Keratinocyte (primary cell): ENCODE measurements around the gene VTCN1. TPM values are rescaled to one million over a fixed set of nuclear protein-coding genes. Genes with fewer than 3 reads are reported as not detected.

ENCODE experiments used
- DNase-seq: peaks from one replicate; pipeline ENCODE4 v3.0.0-alpha.2; 2011; ENCODE audit warnings: low read depth, missing footprints, low spot score
- FAIRE-seq: peaks from 2 replicates; lab custom pipeline; 2011; peaks lifted over from hg19 to GRCh38; lab: Jason Lieb, UNC
- H2AFZ ChIP-seq: 2 replicates; pipeline ENCODE4 v1.6.0; 2012; ENCODE audit warnings: low read length, control low read depth, inconsistent platforms; ENCODE audit not compliant: control insufficient read depth
- H3K27ac ChIP-seq: 2 replicates; pipeline ENCODE4 v1.5.1; 2011; ENCODE audit warnings: low read length; ENCODE audit not compliant: control insufficient read depth, insufficient read depth
- H3K27me3 ChIP-seq: 3 replicates; pipeline ENCODE4 v1.6.0; 2011; ENCODE audit warnings: low read length; ENCODE audit not compliant: control insufficient read depth, insufficient read depth; ENCODE audit errors: extremely low read depth
- H3K36me3 ChIP-seq, 2 experiments: 2 replicates in 1 of 2; 3 replicates in 1 of 2; pipeline ENCODE4 v1.5.1; 2011; ENCODE audit warnings: low read length in 2 of 2, mild to moderate bottlenecking in 1 of 2; ENCODE audit not compliant: control insufficient read depth in 2 of 2, insufficient read depth in 2 of 2; ENCODE audit errors: extremely low read depth in 1 of 2
- H3K4me1 ChIP-seq: 3 replicates; pipeline ENCODE4 v1.5.1; 2011; ENCODE audit warnings: low read length; ENCODE audit not compliant: control insufficient read depth, insufficient read depth; ENCODE audit errors: extremely low read depth
- H3K4me2 ChIP-seq: 3 replicates; pipeline ENCODE4 v1.6.0; 2011; ENCODE audit warnings: low read depth, low read length; ENCODE audit not compliant: control insufficient read depth, insufficient read depth; ENCODE audit errors: extremely low read depth
- H3K4me3 ChIP-seq, 3 experiments: fragments of 200-600 bp in 1 of 3; sonication (generic) in 1 of 3; 2 replicates in 2 of 3; 3 replicates in 1 of 3; pipeline ENCODE4 v1.5.1; 2011 to 2016; ENCODE audit warnings: low read length in 3 of 3, mild to moderate bottlenecking in 3 of 3, control low read depth in 2 of 3, inconsistent platforms in 1 of 3, low read depth in 1 of 3, mixed read lengths in 1 of 3, mixed run types in 1 of 3, moderate library complexity in 1 of 3; ENCODE audit not compliant: control insufficient read depth in 2 of 3, insufficient read depth in 2 of 3; ENCODE audit errors: extremely low read depth in 1 of 3
- H3K79me2 ChIP-seq: 2 replicates; pipeline ENCODE4 v1.6.0; 2012; ENCODE audit warnings: low read length; ENCODE audit not compliant: control insufficient read depth, insufficient read depth
- H3K9ac ChIP-seq: 3 replicates; pipeline ENCODE4 v1.6.0; 2011; ENCODE audit warnings: low read length; ENCODE audit not compliant: control insufficient read depth, insufficient read depth; ENCODE audit errors: extremely low read depth
- H3K9me1 ChIP-seq: 3 replicates; pipeline ENCODE4 v1.6.0; 2011; ENCODE audit warnings: low read length; ENCODE audit not compliant: control insufficient read depth, insufficient read depth; ENCODE audit errors: extremely low read depth
- H3K9me3 ChIP-seq: 2 replicates; pipeline ENCODE4 v1.5.1; 2012; ENCODE audit warnings: low read depth, low read length; ENCODE audit not compliant: control insufficient read depth
- H4K20me1 ChIP-seq: 3 replicates; pipeline ENCODE4 v1.6.0; 2011; ENCODE audit warnings: low read length; ENCODE audit not compliant: control insufficient read depth, insufficient read depth; ENCODE audit errors: extremely low read depth
- EZH2 ChIP-seq: IDR thresholded peaks from one replicate; pipeline ENCODE4 v1.6.1; 2012; ENCODE audit warnings: inconsistent platforms, mild to moderate bottlenecking, low read length, moderate library complexity
- dilution Hi-C: fragments of 300-500 bp; cut with MboI; formaldehyde crosslinking; loops from one replicate; pipeline ENCODE4 v1.7.0; 2020; ENCODE audit warnings: low sequenced_read_pairs; ENCODE audit not compliant: extremely low pct_ligation_motif_present
- polyA plus RNA-seq, 5 experiments: library from polyadenylated mRNA; depleted of rRNA in 3 of 5; stranded (reverse) in 3 of 5; stranded (forward) in 1 of 5; unstranded in 1 of 5; fragments of >200 nt; gene quantifications; 1 replicate in 1 of 5; 2 replicates in 3 of 5; 3 replicates in 1 of 5; pipeline versions ENCODE4 v1.2.1 to v1.2.3, GENCODE V29; 2011 to 2012; ENCODE audit warnings: missing spikeins in 2 of 5, low read depth in 1 of 5, low replicate concordance in 1 of 5
- TF ChIP-seq, protein P1 (sequence below), 3 experiments: IDR thresholded peaks in 1 of 3; conservative IDR thresholded peaks in 1 of 3; optimal IDR thresholded peaks in 1 of 3; 2 replicates in 2 of 3; 3 replicates in 1 of 3; pipeline versions ENCODE3 to v1.5.1; 2011; ENCODE audit warnings: low read length in 3 of 3, mild to moderate bottlenecking in 3 of 3, moderate library complexity in 2 of 3, control low read depth in 1 of 3, inconsistent platforms in 1 of 3; ENCODE audit not compliant: insufficient read depth in 2 of 3; ENCODE audit errors: extremely low read depth in 1 of 3

VTCN1 gene
- polyA plus RNA-seq, 1 donor (not counting 4 experiments of a cell fraction or from before 2014, with no cell fraction given), result not detected

- dilution Hi-C loops, result no loop called here
- Histone ChIP-seq H3K4me1 (peaks cover 9% of the 10 kb centered on the region), H3K27ac (no peak overlapping the region), H3K27me3 (no peaks in the 10 kb centered on the region), H4K20me1 (no peaks in the 10 kb centered on the region), H3K4me2 (no peak overlapping the region), H2AFZ (no peak overlapping the region), H3K4me3 (no peak overlapping the region), H3K9me1 (no peaks in the 10 kb centered on the region), H3K9me3 (no peaks in the 10 kb centered on the region), H3K9ac (no peak overlapping the region), H3K36me3 (no peaks in the 10 kb centered on the region), H3K79me2 (no peaks in the 10 kb centered on the region)
- TF ChIP-seq EZH2, result no peak
- TF ChIP-seq, protein P1, sequence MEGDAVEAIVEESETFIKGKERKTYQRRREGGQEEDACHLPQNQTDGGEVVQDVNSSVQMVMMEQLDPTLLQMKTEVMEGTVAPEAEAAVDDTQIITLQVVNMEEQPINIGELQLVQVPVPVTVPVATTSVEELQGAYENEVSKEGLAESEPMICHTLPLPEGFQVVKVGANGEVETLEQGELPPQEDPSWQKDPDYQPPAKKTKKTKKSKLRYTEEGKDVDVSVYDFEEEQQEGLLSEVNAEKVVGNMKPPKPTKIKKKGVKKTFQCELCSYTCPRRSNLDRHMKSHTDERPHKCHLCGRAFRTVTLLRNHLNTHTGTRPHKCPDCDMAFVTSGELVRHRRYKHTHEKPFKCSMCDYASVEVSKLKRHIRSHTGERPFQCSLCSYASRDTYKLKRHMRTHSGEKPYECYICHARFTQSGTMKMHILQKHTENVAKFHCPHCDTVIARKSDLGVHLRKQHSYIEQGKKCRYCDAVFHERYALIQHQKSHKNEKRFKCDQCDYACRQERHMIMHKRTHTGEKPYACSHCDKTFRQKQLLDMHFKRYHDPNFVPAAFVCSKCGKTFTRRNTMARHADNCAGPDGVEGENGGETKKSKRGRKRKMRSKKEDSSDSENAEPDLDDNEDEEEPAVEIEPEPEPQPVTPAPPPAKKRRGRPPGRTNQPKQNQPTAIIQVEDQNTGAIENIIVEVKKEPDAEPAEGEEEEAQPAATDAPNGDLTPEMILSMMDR (optimal IDR thresholded peaks at IDR 0.05 in 1 of 3, IDR thresholded peaks at IDR 0.05 in 1 of 3, conservative IDR thresholded peaks at IDR 0.05 in 1 of 3; ENCODE audit: extremely low read depth in 1 of 3, insufficient read depth in 2 of 3, low read length in 3 of 3), result no peak
- FAIRE-seq, result no peak
- no peak for DNase-seq
These were observed 66.9 kb downstream of the VTCN1 start for GRCh38 chr1:117143871-117144270.

DNA sequence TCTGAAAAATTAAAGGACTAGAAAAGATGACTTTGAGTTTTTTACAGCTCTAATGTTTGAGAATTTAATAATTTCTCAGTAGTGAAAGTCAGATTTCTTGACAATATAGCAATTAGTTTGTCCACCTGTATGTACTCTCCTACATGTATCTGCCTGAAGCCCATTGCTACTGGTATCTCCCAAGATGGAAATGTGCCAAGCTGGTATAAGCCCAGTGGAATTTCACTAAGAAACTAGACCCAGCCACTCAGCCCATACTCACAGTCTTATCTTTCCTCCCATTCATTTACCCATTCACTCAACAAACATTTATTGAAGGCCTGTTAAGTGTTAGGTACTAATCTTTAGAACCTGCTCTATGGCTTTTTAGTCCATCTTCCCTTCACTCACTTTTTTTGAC is 67.6 kb downstream of the VTCN1 start:
- Histone ChIP-seq H3K4me3 (no peak overlapping the region), H3K9me1 (no peaks in the 10 kb centered on the region), H4K20me1 (no peaks in the 10 kb centered on the region), H3K27ac (no peak overlapping the region), H3K4me1 (peaks cover 9% of the 10 kb centered on the region), H3K36me3 (no peaks in the 10 kb centered on the region), H2AFZ (no peak overlapping the region), H3K9ac (no peak overlapping the region), H3K9me3 (no peaks in the 10 kb centered on the region), H3K79me2 (no peaks in the 10 kb centered on the region), H3K27me3 (no peaks in the 10 kb centered on the region), H3K4me2 (no peak overlapping the region)
- no peak for DNase-seq
- TF ChIP-seq EZH2, result no peak
- TF ChIP-seq, protein P1 (optimal IDR thresholded peaks at IDR 0.05 in 1 of 3, IDR thresholded peaks at IDR 0.05 in 1 of 3, conservative IDR thresholded peaks at IDR 0.05 in 1 of 3; ENCODE audit: extremely low read depth in 1 of 3, insufficient read depth in 2 of 3, low read length in 3 of 3), result no peak
- dilution Hi-C loops, result no loop called here
- no peak for FAIRE-seq
